Measurements from ENCODE around the gene GPSM1.

DNA sequence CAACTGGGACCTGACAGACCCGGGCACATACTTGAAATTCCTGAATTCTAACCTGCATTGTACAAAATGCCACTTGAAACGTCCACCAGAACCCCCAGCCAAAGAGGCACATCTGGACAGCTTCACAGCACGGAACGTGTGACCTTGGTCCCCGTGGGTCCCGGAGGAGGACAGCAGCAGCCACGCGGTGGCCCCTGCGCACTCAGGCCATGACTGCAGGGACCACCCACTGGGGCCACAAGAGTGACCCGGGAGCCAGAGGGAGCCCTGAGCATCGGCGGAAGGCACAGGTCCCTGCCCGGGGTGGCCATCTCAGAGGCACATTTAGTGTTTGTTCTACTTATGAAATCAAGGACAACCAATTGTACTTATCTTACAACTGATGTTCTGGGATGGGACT lies 74.7 kb downstream of the GPSM1 start:
- TF ChIP-seq CTCF (IDR thresholded peaks at IDR 0.05 in 4 of 5, conservative IDR thresholded peaks at IDR 0.05 in 1 of 5) (no peak), POLR2A (IDR thresholded peaks at IDR 0.05) (no peak)
